Kidney tubule cell (primary cell): ENCODE measurements around the gene LIMS2.

Source experiments
- DNase-seq: peaks from one replicate; pipeline ENCODE4 v3.0.0-alpha.2; 2018; ENCODE audit warnings: low spot score

LIMS2 gene

DNA sequence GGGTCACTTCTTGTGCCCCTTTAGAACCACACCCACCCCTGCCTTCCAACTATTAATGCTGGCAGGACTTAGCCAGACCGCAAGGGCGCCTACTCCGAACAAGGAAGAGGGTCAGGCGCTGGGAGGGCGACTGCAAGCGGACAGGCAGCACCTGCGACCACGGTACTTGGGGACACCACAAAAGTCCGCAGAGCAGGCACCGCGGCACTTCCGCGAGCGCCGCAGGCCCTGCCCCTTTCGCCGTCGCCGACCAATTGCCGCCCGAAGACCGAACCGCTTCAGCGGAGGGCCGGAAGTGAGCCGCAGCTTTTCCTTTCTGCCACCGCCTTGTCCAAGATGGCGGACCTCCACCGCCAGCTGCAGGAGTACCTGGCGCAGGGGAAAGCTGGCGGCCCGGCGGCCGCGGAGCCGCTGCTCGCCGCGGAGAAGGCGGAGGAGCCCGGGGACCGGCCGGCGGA, 25.9 kb upstream of the LIMS2 start, which contains the start of gene SFT2D3:
Gene SFT2D3, plus strand, starts transcription at position 305 of the 458 bp plus-strand sequence. Its CDS starts 32 bp downstream, at position 337.
- DNase-seq = peak; percentile 95

DNA sequence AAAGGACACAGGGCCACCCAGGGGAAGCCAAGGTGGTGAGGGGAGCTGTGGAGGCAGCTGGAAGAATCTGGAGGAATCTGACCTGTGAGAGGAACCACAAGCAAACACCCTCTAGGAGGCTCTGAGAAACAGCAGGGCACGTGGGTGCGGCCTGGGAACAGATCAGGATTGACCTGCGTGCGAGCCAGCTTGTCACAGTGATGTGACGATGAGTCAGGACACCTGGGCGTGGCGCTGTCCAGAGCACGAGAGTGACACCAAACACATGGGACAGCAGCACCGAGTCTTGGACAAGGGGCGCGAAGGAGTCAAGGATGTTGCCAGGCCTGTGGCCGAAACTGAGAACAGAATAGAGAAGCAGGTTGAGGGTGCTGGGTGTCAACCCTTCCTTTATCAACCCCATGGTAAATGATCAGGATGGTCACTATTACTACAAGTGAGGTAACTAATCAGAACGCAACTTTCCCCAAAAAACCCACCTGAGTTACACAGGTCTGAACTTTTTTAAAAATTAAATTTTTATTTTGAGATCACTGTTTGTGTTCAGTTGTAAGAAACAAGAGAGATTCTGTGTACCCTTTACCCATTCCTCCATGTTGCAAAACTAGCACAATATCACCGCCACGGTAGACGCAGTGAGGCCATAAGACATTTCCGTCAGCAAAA, 25.3 kb upstream of the LIMS2 start:
- peak; percentile 74 for DNase-seq

DNA sequence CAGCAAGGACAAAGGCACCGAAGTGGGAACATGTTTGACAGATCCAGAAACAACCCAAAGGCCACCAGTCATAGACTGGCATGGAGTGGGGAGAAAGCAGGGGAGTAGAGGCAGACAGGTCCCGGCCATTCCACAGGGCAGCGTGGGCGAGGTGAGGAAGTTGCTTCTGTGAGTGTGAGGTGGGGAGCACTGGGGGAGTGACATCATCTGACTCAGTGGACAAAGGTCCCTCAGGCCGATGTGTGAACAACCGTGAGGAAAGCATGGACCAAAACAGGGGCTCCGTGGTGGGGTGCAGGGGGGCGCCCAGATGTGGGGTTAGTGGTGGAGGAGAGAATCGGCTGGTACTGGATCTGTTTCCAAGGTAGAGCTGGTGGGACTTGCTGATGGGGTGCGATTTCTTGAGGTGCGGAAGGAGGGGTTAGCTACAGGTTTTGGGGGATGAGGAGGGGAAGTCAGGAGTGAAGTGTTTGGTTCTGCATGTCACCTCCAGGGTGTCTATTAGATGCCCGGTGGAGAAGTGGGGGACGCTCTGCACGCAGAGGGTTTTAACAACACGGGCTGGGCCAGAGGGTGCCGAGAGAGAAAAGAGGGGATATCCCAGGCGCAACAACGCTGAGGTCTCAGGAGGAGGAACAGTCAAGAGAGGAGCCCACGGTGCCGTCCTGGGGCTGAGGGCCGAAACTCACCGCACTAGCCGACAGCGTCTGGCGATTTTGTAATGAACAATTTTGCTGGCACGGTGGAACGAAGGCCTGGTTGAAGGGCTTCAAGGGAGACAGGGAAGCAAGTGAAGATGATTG, 23.4 kb upstream of the LIMS2 start:
- no peak for DNase-seq

DNA sequence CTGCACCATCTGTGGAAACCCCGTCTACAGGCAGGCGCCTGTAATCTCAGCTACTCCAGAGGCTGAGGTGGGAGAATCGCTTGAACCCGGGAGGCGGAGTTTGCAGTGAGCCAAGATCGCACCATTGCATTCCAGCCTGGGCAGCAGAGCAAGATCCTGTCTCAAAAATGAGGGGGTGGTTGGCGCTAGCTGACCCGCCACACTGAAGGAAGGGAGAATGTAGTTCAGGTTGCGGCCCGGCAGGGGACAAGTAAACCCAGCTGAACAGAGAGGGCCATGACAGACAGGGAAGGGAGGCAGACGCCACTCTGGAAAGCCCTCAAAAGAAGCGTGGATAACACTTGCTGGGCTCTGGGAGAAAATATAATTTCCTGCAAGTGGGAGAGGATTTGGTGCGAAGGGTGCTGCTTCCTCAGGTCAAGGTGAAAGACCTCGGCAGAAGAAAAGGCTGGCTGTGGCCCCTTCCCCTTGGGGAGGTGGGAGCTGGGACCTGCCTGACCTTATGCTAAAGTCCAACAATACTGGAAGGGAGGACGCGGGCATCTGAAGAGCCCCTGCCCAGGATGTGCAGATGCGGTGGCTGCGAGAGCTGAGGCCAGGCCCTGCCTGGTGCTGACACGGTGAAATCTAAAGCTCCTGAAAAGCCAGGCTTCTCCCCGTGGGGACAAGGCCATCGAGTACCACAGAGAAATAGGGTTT, 22.3 kb upstream of the LIMS2 start:
- DNase-seq = no peak

DNA sequence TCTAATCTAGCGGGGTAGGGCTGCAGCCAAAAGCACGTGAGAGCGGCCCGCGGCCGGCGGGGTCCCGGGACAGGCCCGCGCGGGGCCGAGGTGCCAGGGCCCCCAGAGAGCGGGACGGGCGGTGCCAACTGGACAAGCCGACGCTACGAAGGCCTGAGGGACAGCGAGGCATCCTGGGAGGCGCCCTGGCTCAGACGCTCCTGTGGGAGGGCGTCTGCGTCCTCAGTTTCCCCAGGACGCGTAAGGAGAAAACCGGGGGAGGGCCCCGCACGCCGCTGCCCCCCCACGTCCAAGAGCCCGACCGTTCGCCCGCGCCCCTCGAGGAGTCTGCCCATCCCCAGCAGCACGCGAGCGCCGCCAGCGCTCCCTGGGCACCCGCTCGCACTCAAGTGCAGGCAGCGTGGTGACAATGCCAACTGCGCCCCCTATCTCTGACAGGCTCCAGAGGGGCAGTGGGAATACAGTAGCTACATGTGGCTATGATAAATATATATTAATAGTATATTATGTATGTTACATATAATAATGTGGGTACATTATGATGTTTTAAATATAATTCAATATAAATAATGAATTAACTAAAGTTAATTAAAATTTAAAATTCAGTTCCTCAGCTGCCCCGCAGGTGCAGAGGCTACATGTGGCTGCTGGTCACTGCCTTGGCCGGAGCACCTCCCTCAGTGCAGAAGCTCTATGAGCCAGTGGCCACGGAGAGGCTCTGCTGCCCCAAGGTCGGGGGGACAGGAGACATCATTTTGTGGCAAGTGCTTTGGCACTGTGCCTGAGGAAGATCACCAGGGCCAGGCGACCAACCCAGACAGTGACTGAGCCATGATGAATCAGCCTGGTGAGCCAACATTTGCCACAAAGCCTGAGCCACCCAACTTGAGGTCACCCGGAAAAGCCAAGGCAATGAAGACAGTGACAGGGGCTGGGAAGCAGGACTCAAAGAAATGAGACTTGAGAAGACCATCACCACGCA, 20.5 kb upstream of the LIMS2 start:
- DNase-seq = peak; percentile 83

DNA sequence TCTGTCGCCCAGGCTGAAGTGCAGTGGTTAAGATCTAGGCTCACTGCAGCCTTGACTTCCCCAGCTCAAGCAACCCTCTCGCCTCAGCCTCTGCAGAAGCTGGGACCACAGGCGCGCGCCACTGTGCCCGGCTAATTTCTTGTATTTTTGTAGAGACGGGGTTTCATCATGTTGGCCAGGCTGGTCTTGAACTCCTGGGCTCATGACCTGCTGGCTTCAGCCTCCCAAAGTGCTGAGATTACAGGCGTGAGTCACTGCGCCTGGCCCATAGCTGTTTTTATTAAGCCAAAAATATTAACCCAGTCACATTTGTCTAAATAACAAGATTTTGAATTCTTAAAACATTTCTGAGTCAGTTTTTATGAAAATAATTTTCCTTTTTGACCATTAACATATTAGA, 19.7 kb upstream of the LIMS2 start:
- DNase-seq = no peak

DNA sequence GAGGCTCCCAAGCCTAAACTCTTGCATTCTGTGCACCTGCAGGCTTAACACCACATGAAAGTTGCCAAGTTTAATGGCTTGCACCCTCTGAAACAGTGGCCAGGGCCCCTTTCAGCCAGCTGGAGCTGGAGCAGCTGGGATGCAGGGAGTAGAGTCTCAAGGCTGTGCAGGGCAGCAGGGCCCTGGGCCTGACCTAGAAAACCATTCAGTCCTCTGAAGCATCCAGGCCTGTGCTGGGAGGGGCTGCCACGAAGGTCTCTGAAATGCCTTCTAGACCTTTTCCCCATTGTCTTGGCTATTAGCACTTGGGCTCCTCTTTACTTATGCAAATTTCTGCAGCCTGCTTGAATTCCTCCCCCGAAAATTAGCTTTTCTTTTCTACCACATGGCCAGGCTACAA, 15.4 kb upstream of the LIMS2 start:
- no peak for DNase-seq

DNA sequence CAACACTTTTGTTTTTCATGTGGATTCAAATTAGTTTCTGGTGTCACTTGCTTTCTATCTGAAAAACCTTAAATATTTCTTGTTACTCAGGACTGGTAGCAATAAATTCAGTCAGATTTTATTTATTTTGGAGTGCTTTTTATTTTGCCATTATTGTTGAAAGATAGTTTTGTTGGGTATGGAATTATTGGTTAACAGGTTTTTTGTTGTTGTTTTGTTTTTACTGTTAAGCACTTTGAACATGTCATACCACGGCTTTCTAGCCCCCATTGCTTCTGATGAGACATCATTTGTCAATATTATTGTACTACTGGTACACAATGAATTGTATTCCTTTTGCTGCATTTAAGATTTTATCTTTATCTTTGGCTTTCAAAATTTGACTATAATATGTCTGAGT, 13.1 kb upstream of the LIMS2 start:
- DNase-seq = no peak

DNA sequence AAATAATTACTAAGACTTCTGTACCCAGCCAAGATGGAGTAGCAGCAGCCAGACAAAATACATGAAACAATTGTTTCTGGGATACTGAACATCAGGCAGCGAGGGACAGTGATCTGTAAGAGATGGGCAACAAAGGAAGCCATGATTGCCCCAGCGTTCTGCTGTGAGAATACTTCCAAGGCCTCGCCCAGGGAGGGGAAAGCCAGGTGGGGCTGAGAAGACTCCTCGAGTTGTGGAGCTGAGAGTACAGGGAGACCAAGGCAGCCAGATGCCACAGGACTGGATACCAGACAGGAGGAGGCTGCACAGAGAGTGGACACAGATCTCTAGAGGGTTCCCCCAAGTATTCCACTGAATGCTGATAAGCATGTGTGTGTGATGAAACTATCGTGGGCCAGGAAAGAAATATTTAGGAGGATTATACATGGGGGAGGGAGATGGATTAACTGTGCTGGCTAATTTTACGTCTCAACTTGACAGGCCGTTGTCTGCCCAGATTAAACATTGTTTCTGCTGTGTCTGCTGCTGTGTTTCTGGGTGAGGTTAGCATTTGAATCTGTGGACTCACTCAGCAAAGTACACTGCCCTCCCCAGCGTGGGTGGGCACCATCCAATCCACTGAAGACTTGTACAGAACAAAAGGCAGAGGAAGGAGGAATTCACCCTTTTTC, 10.2 kb upstream of the LIMS2 start:
- no peak for DNase-seq

DNA sequence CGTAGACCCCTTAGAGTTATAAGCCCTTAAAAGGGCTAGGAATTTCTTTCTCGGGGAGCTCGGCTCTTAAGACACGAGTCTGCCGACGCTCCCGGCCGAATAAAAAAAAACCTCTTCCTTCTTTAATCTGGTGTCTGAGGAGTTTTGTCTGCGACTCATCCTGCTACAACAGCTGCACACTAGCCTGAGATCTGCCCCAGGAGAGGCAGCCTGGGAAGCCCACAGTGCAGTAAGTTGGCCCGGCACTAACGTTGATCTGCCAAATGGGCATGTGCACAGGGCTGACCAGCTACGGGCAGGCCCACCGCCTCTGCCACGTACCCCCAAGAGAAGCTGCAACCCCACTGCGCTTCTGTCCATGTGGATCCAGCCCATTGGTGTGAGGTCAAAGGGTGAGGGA, 8.4 kb upstream of the LIMS2 start:
- DNase-seq = no peak

DNA sequence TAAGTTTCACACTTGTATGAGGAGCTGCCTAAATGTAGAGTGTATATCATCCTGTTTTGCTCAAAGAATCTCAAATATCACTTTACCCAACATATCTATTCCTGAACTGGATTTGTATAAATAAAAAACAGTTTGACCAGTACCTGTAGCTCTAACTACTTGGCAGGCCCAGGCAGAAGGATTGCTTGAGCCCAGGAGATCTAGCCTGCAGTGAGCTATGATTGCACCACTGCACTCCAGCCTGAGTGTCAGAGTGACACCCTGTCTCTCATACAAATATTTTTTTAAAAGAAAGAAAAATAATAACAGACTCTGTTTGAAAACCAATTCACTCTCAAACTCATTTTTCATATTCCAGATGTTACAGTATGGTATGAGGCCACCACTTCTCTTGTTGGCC, 7.7 kb upstream of the LIMS2 start:
- DNase-seq = no peak

DNA sequence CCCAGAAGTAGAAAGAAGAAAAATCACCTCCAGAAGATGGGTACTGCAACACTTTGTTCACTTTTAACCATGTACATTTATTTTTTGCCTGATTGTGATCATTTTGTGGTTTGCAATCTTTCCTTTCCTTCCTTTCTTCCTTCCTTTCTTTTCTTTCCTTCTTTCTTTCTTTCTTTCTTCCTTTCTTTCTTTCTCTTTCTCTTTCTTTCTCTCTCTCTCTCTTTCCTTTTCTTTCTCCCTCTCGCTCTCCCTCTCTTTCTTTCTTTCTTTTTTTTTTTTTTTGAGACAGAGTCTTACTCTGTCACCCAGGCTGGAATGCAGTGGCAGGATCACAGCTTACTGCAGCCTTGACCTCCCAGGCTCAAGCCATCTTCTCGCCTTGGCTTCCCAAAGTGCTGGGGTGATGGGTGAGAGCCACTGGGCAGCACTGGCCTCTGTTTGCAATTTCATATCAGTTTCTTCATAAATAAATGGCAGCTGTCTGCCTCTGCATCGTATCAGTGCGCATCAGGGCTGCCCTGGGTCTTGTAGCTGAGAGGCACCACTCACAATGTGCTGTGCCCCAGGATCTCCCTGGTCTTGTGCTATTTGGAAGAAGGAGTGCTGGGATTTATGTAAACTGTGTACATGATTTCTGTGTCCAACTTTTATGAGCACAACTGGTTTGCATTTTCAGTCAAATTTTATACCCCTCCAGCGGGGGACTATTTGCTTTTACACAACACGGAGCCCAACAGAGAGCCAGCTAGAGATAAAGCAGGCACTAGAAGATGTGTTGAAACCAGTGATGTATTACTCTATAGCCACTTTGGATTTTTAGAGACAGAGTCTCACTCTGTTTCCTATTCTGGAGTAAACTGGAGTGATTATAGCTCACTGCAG, 6.9 kb upstream of the LIMS2 start:
- no peak for DNase-seq

DNA sequence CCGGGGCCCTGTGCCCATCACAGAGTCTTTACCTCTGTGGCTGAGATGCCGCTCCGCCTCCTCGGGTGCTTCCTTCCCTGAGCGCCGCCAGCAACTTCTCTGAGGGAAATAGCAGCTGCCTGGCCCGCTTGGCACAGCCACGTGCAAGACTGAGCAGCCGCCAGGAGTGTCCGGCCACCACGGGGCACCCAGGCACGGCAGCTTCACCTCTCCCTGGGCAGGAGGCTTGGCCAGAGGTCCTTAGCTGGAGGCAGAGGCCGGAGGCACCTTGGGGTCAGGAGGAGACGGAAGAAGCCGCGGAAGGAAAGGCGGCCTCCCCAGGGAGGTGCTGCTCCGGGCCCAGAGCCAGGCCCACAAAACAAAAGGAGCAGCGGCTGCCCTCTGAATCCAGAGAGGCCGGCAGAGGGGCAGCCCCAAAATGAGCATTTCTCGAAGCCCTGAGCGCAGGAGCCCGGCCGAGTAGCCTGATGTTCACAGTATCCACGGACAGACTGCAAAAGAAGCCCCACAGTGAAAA, 6.0 kb upstream of the LIMS2 start:
- DNase-seq = no peak

DNA sequence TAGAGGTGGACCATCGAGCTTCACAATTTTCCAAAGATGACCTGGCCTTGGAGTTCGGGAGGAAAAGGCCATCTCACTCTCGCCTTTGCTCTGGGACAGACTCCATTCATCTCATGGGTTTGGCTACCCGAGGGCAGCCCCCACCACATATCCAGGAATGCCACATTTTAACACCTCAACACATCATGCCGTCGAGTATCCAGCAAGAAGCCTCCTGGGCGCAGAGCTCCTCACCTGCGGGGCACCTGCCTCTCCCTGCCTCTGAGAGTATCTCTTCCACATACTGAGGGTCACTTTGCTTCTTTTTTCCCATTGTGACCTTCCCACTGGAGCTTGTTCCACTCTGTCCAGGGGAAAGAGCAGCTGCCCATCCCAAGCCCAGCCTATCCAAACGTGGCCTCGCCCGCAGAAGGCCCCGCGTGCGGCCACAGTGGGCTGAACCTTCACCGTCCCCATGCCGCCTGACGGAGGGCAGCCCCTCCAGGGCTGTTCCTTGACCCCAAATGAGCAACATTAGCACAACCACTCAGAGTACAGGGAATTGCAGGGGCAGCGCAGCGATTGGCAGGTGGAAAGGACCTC, 5.5 kb upstream of the LIMS2 start:
- no peak for DNase-seq

DNA sequence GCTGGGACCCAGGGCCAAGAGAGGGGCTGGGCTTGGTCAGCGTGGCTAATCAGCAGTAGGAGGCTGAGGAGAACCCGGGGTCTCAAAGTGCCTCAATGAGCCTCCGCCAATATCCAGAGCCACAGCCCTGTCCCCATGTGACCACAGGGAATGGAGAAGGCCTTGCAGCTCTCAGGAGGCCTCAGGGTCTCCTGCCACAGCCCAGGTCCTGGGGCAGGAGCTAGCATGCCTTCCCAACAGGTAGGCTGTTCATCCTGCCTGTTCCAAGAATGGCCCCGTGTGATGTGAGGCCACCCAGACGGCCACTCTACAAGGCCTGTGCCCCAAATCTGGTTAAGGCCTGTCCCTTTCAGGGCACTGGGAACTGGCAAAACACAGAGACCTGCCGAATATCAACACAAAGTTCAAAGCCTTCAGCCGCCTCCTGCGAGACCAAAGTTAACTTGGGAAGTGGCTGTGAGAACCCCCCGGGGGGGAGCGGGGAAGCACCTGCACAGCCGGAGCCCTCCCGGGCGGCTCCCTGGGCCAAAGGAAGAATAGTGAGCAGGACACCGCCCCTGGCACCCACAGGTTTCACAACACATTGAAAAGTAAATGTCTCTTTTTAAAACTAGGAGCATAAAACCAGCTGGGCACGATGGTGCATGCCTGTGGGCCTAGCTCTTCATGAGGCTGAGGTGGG, 4.5 kb upstream of the LIMS2 start:
- no peak for DNase-seq

DNA sequence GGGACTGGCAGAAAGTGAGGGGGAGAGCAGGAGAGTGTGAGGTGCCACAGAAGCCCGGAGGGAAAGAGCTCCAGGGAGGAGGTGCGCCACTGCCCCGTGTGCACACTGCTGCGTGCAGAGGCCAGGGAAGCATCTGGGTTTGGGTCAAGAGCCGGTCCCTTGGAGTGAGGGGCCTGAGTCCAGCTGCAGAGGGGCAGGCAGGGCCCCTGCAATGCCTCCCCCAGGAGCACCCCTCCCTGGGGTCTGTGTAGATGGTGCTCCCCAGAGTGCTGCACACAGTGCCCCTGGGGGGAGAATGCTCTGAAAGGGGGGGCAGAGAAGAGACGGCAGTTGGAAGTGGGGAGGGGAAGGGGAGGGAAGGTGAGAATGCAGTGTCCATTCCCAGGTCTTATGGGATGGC, 3.7 kb upstream of the LIMS2 start:
- DNase-seq = no peak

DNA sequence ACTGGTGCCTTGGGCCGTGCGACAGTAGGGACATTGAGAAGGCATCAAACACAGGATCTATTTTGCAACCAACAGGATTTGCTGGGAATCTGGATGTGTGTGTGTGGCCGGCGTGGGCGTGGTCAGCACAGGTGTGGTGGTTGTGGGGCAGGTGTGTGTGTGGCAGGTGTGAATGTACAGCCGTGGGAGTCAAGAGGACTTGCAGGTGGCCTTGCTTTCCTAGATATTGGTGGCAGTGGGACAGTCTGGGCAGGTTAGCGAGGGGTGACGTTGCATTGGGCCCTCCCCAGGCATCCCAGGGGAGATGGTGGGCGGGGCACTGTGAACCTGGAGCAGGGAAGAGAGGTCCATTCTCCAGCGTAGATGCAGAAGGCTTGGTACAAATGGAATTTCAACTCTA, 3.2 kb upstream of the LIMS2 start:
- DNase-seq = no peak

DNA sequence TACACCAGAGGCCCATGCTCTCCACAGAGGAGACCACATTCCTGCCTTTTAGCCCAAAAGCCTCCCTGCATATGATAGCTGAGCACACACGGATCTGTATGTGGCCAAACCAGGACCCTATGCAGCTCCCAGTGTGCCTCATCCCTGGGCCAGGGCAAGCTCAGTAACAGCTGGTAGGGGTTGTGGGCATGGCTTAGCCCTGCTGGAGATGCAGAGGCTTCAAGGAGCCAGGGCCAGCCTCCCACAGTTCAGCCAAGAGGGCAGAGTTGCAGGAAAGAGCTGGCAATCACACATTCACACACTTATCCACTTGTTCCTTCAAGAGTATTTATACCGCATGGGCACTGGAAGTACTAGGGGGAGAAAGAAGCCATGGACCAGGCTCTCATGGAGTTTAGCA, 1.6 kb upstream of the LIMS2 start:
- DNase-seq = no peak
